Skin epidermis (tissue), 12 donors: ENCODE results near the gene DRG1.
A peak's percentile ranks its signal among the peaks of the same experiment; 100 is the strongest.
"Not testable (repeated sequence)": the region's sequence is repeated elsewhere in the genome, so short reads cannot be mapped to it uniquely, and the experiment has no call there.

Experiments
- H3K27ac ChIP-seq, 21 experiments: fragments of 200-600 bp; sonication (generic) in 11 of 21; one replicate each; pipeline ENCODE4 v1.5.0; 2020; ENCODE audit warnings: mild to moderate bottlenecking in 3 of 21, inconsistent platforms in 2 of 21, moderate library complexity in 2 of 21
- H3K4me3 ChIP-seq, 7 experiments: fragments of 200-600 bp; sonication (generic) in 2 of 7; one replicate each; pipeline ENCODE4 v1.5.0; 2020; ENCODE audit warnings: inconsistent platforms in 2 of 7, mild to moderate bottlenecking in 2 of 7, moderate library complexity in 1 of 7

Gene DRG1, protein sequence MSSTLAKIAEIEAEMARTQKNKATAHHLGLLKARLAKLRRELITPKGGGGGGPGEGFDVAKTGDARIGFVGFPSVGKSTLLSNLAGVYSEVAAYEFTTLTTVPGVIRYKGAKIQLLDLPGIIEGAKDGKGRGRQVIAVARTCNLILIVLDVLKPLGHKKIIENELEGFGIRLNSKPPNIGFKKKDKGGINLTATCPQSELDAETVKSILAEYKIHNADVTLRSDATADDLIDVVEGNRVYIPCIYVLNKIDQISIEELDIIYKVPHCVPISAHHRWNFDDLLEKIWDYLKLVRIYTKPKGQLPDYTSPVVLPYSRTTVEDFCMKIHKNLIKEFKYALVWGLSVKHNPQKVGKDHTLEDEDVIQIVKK

DNA sequence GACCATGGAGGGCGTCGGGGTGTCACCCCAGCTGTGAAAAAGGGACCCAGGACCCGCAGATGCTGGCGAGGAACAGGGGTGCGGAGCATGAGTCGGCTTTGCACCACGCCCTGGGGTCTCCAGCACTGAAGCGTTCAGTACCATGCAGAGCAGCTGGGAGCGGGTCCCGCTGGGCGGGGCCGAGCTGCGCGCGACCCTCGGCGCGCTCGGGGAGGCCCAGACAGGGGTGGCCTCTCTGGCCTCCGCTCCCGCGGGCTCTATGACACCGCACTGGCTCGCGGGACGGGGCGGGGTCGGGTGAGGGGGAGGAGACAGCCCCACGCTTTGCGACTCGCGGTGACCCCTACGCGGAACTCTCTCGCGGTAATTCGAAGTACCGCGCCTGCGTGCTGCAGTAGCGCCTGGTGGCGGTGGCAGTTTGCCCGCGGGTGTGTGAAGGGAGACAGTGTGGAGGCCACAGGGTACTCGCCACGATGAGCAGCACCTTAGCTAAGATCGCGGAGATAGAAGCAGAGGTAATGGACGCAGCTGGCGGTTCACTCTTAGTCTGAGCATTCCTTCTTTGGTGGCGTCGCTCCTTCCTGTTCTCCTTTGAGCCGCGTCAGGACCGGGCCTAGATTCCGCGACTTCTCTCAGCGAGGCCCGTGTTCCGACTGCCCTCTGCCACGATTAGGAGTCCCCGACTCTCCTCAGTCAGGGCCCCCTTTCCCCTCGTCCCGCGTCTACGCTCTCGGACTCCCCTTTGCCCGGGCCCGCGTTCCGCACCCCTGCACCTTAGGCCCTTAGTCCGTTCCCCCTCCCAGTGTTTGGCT is at the start of gene DRG1:
Gene DRG1, plus strand, starts transcription at position 394 of the 812 bp plus-strand sequence. Its CDS starts 80 bp downstream, at position 474.
- Histone ChIP-seq H3K27ac (peak within 1 kb of the TSS; percentile 59 to 97 (median 88)), H3K4me3 (peak within 1 kb of the TSS; percentile 54 to 87 (median 77))

DNA sequence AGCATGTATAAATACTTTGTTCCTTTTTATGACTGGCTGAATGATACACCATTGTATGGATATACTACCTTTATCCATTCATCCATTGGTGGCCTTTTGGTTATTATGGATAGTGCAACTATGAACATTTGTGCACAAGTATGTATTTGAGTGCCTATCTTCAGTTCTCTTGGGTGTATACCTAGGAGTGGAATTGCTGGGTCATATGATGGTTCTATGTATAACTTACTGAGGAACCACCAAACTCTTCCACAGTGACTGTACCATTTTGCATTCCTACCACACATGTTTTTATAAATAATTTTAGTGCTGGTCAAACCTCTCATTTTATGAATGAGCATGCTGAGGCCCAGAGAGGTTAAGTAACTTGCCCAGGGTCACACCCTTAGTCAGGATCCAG is 49.4 kb upstream of the DRG1 start:
- no peak overlapping the region for H3K4me3 ChIP-seq
- no peak overlapping the region for H3K27ac ChIP-seq

DNA sequence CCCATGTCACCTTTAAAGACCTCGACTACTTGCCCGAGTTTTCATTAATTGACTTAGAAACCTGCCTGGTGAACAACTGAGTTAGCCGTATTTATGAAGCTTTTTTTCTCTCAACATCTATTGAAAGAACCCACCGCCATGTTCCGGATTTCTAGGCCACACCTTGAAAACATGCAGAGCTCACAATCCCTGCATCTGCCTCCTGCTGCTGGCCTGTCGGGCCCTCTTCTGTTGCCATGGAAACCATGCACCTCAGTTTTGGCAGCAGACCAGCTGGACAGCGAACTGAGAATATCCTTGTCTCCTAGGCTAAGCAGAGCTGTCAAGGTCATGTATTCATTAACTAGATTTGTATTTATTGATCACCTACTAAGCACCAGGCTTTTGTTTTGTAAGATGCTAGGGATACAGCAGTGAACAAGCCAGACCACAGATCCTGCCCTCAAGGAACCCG is 49.0 kb upstream of the DRG1 start:
- no peak overlapping the region for H3K27ac ChIP-seq
- no peak overlapping the region for H3K4me3 ChIP-seq

DNA sequence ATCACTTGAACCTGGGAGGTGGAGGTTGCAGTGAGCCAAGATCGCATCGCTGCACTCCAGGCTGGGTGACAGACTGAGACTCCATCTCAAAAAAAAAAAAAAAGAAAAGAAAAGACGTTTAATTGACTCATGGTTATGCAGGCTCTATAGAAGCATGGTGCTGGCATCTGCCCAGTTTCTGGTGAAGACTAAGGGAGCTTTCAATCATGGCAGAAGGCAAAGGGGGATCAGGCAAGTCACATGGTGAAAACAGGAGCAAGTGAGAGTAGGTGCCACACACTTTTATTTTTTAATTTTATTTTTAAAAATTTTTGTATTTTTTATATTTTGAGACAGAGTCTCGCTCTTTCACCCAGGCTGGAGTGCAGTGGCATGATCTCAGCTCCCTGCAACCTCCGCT is 44.9 kb upstream of the DRG1 start:
- Histone ChIP-seq H3K4me3 (no peak overlapping the region), H3K27ac (no peak overlapping the region)

DNA sequence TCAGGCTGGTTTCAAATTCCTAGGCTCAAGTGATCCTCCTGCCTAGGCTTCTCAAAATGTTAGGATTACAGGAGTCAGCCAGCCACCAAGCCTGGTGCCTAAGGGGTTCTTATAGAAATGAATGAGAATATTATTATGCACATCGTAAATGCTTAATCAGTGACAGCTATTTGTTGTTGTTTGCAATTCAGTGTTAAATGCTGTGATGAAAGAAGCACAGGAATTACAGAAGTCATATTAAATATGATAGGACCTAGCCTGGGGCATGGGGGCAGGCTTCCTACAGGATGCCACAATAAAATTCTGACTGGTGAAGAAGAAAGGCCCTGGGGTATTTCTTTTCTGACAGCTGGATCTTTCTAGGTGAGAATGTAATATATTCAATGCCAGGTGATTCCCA is 39.4 kb upstream of the DRG1 start:
- Histone ChIP-seq H3K4me3 (no peak overlapping the region), H3K27ac (no peak overlapping the region)

DNA sequence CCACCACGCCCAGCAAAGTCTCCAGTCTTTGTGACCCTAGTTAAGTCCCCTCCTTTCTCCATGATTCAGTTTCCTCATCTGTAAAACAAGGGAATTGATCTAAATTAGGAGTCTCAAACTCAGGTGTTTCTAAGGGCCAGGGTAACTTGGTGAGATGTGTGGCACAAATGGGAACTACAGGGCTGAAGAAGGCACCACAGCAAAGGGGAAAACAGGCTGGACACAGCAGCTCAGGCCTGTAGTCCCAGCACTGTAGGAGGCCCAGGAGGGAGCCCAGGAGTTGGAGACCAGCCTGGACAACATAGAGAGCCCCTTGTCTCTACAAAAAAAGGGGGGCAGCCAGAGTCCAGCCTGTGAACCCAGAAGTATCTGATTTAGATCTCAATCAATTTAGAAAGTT is 37.7 kb upstream of the DRG1 start:
- no peak overlapping the region for H3K27ac ChIP-seq
- no peak overlapping the region for H3K4me3 ChIP-seq

DNA sequence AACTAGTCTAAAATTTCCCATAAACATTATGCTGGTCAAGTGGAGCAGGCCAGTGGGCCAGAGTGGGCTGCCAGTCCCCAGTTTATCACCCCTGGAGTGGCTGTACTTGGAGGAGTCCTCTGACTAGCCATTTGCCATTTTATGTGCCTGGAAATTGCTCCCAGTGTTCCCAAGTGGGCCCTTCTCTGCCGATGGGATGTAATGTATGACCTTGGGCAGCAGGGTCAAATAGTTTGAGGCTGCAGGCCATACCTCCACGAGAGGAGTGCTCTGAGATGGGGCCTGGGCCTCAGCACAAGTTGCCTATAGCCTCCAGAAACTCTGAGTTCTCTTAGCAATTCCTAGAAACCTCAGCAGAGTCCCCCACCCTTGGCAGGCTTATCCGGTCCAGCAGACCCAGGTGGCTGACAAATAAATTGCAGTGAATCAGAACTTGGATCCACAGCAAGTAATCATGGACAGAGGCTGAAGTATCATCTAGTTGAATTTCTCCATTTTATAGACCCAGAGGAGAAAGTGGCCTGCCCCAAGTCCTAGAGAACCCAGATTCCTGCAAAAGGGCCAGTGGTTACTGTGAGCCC is 35.4 kb upstream of the DRG1 start:
- Histone ChIP-seq H3K4me3 (no peak overlapping the region), H3K27ac (no peak overlapping the region)

DNA sequence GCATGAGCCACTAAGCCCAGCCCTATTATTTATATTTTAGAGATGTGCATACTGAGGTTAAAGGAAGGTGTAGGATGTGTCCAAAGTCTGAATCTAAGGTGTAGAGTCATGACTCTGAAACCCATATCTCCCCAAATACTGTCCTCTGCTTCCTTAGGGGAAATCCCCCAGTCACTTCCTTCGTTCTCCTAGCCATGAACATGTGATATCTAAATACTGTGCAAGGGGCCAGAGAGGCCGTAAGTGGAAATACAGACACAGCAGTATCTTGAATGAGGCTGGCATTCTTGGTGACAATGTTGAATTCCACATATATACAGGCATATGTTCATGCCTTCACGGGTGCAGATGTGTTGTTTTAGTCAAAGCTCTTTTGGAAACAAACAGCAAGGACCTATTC is 32.0 kb upstream of the DRG1 start:
- Histone ChIP-seq H3K27ac (no peak overlapping the region), H3K4me3 (no peak overlapping the region)

DNA sequence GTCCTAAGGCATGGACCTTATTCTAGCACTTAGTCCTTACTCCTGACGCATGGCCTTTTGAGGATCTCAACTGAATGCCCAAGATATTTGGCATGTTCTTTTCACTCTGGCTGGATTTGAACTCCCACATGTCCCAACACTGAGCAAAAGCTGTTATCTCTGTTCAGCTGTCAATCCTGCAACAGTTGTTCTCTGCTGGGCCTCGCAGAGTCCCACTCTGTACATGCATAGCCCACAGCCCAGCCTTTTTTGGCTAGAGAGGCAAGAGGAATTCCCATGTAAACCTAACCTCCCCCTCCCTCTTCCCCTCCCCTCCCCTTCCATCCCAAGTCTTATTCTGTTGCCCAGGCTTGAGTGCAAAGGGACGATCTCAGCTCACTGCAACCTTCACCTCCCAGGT is 21.8 kb upstream of the DRG1 start:
- H3K4me3 ChIP-seq: no peak overlapping the region
- no peak overlapping the region for H3K27ac ChIP-seq

DNA sequence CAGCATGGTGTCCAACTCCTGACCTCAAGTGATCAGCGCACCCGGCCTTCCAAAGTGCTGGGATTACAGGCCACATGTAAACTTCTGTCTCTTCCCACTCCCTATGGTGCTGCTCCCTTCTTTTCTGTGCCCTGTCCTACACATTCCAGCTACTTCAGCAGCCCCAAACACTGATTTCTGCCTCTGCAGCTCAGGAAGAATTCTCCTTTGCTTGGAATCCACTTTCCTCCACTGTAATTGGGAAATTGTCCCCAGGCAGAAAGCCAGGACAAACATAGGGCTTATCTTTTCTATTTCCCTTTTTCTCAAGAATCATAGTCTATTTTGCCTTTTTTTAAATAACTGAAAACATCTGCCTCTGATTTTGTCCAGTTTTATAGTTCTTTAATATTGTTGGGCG is 21.3 kb upstream of the DRG1 start:
- Histone ChIP-seq H3K27ac (no peak overlapping the region), H3K4me3 (no peak overlapping the region)

DNA sequence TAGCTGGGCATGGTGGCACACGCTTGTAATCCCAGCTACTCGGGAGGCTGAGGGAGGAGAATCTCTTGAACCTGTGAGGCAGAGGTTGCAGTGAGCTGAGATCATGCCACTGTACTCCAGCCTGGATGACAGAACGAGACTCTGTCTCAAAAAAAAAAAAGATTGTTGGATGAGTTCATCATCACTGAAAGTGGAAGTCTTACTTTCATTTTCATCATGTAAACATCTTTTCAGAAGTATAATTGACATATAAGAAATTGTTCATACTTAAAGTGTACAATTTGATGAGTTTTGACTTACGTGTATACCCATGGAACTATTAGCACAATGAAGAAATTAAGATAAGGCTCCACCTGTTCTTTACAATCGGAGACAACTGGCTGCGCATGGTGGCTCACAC is 20.8 kb upstream of the DRG1 start:
- H3K27ac ChIP-seq, H3K4me3 ChIP-seq: not testable (repeated sequence)

DNA sequence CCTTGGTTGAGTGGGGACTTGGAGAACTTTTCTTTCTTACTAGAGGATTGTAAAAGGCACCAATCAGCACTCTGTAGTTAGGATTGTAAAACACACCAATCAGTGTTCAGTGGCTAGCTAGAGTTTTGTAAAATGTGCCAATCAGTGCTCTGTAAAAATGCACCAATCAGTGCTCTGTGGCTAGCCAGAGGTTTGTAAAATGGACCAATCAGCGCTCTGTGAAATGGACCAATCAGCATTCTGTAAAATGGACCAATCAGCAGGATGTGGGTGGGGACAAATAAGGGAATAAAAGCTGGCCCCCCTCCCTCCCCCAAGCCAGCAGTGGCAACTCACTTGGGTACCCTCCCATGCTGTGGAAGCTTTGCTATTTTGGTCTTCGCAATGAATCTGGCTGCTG is 5.5 kb upstream of the DRG1 start:
- Histone ChIP-seq H3K4me3 (no peak overlapping the region), H3K27ac (no peak overlapping the region)

DNA sequence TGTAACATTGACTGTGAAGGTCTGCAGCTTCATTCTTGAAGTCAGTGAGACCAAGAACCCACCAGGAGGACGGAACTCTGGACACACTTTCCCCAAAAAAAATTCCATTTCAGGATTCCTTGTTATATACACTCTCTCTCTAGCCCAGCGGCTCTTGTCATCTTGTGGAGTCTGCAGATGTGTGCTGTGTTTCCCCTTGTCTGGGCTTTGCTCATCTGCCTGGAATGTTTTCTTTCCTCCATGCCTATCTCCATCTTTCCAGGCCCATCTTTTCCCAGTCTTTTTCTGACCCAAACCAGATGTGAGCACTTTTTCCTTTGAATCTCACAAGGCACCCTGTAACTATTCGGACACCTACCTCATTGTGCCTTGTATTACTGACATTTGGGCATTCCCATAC is 5.1 kb upstream of the DRG1 start:
- no peak overlapping the region for H3K27ac ChIP-seq
- no peak overlapping the region for H3K4me3 ChIP-seq

DNA sequence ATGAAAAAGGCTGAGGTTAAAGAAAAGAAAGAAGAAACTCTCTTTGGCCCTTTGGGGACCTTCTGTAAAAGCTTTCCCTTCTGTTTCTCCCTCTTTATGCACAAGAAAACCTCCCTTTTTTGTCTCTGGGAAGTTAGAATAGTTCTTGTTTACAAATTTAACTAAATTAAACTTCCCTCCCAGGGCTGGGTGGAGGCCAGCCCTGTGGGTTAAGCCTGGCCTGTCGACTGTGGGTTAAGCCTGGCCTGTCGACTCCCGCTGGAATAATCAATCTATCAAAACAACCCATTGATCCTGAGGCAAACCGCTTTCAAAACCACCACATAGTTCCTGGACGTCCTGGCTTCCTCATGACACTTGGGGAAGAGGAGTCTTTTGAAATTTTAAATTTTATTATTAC is 1.2 kb upstream of the DRG1 start:
- H3K27ac ChIP-seq: peak overlapping the region in 4 of 21 experiments; percentile 47 to 97 (median 88)

DNA sequence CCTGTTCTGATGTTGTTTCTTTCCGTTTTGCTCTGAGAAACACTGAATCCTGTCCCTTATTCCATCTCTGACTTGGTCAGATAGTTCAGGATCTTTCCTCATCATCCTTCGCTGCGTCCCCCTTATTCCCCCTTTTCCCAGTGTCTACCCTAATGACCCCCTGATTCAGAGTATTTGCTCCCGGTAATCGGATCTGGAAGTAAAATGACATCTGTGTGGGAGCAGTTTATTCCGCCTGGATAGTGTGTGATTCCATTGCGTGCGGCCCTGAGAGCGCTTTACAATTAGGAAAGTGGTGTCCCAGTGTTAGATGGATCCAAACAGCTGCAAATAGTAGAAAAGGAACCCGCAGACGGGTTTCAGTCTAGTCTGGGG is 606 bp downstream of the DRG1 start:
- Histone ChIP-seq H3K4me3 (peak overlapping the region; percentile 54 to 87 (median 77)), H3K27ac (peak overlapping the region in 20 of 21 experiments; percentile 69 to 97 (median 88))

More for the DNA sequence above, 1.2 kb upstream of the DRG1 start:
- no peak overlapping the region for H3K4me3 ChIP-seq

DNA sequence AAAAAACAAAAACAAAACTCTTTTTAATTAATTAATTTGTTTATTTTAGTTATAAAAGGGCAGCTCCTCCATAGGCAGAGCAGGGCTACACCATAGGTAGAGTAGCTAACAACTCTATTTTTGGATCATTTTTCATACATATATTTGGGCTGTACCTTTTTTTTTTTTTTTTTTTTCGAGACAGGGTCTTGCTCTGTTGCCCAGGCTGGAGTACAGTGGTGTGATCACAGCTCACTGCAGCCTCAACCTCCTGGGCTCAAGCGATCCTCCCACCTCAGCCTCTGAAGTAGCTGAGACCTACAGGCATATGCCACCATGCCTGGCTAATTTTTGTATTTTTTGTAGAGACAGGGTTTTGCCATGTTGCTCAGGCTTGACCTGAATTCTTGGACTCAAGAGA is 2.9 kb downstream of the DRG1 start:
- not testable (repeated sequence) for H3K4me3 ChIP-seq, H3K27ac ChIP-seq

DNA sequence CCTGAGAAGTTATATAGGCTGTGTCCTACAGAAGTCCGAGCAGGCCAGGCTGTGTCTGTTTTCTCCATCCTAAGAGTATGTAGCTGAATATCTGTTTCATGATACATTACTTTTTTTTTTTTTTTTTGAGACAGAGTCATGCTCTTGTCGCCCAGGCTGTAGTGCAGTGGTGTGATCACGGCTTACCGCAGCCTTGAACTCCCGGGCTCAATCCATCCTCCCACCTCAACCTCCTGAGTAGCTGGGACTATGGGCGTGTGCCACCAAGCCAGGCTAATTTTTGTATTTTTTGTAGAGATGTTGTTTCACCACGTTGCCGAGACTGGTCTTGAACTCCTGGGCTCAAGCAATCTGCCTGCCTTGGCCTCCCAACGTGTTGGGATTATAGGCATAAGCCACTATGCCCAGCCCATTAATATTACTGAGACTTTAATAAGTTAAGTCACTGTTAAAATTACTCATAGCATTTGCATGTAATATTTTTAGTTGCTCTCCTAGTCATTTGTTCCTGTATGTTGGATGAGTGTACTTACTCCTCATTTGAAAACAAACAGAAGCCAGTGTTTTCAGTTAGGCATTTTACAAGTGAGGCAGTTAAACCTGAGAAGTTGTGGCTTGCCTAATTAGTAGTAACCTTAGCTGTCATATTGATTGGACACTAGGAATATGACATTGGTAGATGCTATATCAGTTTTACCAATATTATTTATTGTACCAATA is 26.1 kb downstream of the DRG1 start:
- Histone ChIP-seq H3K27ac (no peak overlapping the region), H3K4me3 (no peak overlapping the region)

DNA sequence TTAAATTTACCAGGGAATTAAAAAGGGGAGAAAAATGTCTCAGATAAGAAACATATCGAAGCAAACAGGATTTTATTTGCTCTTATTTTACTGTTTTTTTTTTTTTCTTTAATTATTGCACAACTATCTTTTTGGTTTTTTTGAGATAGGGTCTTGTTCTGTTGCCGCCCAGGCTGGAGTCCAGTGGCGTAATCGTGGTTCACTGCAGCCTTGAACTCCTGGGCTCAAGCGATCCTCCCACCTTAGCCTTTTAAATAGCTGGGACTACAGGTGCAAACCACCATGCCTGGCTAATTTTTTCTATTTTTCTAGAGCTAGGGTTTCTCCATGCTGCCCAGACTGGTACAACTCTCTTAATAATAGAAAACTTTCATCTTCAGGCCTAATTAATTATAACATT is 32.5 kb downstream of the DRG1 start:
- H3K4me3 ChIP-seq: no peak overlapping the region
- no peak overlapping the region for H3K27ac ChIP-seq

DNA sequence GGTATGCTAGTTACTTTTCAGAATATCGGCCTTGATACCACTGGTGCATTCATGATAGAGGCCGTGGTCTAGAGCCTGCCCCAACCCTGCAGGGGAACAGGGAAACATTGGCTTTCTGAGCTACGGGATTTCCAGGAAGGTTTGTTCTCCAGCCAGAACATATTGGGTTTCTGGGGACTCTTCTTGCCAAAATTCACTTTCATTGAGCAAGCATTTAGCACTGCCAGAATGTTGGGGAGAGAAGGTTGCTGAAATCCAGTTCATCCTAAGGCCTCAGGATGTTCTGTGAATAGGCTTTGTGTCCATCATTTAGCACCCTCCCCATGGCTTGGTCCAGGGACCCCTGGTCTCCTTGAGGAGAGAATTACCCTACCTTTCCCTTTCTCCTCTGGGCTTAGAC is 36.7 kb downstream of the DRG1 start:
- Histone ChIP-seq H3K4me3 (no peak overlapping the region), H3K27ac (peak overlapping the region in 8 of 21 experiments; percentile 12 to 63 (median 28))

DNA sequence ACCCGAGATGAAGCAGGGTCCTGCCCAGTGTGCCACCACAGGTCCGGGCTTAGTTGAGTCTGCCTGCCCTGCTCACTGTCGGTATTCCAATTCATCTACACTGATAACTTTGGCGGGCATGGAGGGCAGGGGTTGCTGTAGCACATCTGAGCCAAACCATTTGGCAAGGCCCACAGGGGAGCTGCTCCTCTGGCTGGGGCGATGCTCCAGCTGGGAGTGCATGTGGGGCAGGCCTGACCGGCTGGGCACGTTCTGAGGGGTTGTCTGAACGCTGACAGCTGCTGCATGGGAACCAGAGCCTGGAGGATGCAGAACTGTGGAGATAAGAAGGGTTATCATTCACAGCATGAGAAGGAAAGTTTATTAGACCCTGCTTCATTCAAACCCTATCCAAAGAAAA is 40.4 kb downstream of the DRG1 start:
- Histone ChIP-seq H3K27ac (no peak overlapping the region), H3K4me3 (no peak overlapping the region)
